ENCODE measurements around the gene CDH15. TPM values are rescaled to one million over a fixed set of nuclear protein-coding genes. Genes with fewer than 3 reads are reported as not detected.
"Not testable (repeated sequence)": the region's sequence is repeated elsewhere in the genome, so short reads cannot be mapped to it uniquely, and the experiment has no call there.

Gene CDH15
- polyA plus RNA-seq, 1 donor = 1.1 TPM

DNA sequence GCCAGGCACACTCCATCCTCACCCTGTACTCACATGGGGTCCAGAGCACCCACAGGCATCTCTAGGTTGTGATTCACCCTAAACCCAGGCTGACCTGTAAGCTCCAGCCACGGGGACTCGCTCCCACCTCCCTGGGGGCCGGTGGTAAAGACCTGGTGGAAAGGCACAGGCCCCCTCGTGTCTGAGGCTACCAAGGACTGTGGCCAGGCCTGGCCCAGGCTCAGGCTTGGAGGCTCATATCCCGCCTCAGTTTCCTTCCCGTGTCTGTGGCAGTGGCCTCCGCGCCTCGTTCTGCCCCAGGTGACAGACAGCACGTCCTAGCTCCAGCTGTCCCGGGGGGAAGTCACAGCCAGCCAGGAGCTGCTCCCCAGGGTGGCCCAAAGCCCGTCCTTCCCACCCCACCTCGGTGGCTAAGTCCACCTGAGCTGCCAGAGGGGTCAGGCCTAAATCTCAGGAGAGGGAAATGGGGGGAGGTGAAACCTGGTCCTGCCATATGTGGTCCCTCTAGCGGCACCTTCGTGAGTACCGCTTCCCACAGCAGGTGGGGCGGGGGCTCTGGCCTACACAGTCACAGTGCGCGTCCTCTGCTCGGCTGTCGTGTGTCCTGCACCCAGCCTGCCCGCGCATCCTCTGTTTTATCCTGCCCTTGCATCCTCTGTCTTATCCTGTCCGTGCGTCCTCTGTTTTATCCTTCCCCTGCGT lies 12.6 kb downstream of the CDH15 start:
- no peak overlapping the region for H3K4me3 ChIP-seq (ENCODE audit: low read length)
- no peak for DNase-seq
- H3K27me3 ChIP-seq (ENCODE audit: control insufficient read depth, insufficient read depth, low read length) = peaks cover 17% of the 10 kb centered on the region
- WGBS (ENCODE audit: insufficient coverage, low lambda C conversion rate) = 80% methylated on average over 2 of the region's 26 CpGs
- no peak overlapping the region for H3K27ac ChIP-seq (ENCODE audit: low read length)
- peaks cover 4% of the 10 kb centered on the region for H3K9me3 ChIP-seq (ENCODE audit: control insufficient read depth, low read depth, low read length)
- no peaks in the 10 kb centered on the region for H3K36me3 ChIP-seq (ENCODE audit: control insufficient read depth, insufficient read depth, low read length)
- no peaks in the 10 kb centered on the region for H3K4me1 ChIP-seq (ENCODE audit: control insufficient read depth, insufficient read depth, low read length)

DNA sequence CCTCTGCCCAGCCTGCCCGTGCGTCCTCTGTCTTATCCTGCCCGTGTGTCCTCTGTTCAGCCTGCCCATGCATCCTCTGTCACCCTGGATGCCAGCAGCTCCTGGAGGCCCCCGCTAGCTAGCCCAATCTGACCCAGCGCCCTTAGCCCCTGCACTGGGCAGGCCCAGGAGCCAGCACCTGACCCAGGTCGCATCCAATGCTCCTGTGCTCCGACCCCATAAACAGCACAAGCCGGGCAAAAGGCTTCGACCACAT lies 13.1 kb downstream of the CDH15 start:
- no peak for DNase-seq
- peaks cover 17% of the 10 kb centered on the region for H3K27me3 ChIP-seq (ENCODE audit: control insufficient read depth, insufficient read depth, low read length)
- H3K36me3 ChIP-seq (ENCODE audit: control insufficient read depth, insufficient read depth, low read length) = no peaks in the 10 kb centered on the region
- no peak overlapping the region for H3K27ac ChIP-seq (ENCODE audit: low read length)
- WGBS (ENCODE audit: insufficient coverage, low lambda C conversion rate) = no CpG with 5 or more reads among the region's 9 CpGs
- no peak overlapping the region for H3K4me3 ChIP-seq (ENCODE audit: low read length)
- H3K9me3 ChIP-seq (ENCODE audit: control insufficient read depth, low read depth, low read length) = peaks cover 4% of the 10 kb centered on the region
- H3K4me1 ChIP-seq (ENCODE audit: control insufficient read depth, insufficient read depth, low read length) = no peaks in the 10 kb centered on the region

DNA sequence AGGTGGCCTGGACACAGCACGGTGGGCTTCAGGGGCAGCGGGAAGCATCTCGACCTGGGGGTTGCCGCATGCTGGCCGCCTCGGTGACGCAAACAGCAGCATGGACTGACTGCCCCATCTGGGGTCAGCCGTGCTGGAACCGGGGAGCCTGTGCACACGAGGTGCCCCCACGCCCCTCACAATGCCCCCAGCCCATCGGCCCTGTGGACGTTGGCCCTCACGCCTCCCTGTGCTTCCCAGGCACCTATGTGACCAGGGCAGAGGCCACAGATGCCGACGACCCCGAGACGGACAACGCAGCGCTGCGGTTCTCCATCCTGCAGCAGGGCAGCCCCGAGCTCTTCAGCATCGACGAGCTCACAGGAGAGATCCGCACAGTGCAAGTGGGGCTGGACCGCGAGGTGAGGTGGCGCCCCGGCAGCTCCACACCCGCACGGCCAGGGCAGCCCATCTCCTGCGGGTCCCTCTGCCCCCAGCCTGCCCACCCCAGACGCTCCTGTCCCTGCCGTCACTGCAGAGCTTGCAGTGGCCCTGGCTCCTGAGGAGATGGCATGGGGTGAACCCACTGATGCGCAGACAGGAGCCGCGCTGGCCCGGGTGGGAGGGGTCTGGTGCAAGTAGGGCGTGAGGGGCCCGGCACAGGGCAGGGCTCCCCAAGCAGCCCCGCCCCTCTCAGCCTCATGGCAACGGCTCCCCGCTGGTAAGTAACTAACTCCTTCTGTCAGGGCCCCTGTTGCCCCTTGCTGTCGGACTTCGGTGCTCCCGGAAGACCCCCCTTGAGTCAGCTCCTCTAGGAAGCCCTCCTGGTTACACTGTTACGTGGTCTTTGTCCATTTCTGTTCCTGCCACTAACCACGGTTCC lies 13.6 kb downstream of the CDH15 start:
- no CpG with 5 or more reads among the region's 48 CpGs for WGBS (ENCODE audit: insufficient coverage, low lambda C conversion rate)
- no peaks in the 10 kb centered on the region for H3K36me3 ChIP-seq (ENCODE audit: control insufficient read depth, insufficient read depth, low read length)
- H3K27ac ChIP-seq (ENCODE audit: low read length) = no peak overlapping the region
- H3K4me3 ChIP-seq (ENCODE audit: low read length) = no peak overlapping the region
- H3K27me3 ChIP-seq (ENCODE audit: control insufficient read depth, insufficient read depth, low read length) = peaks cover 17% of the 10 kb centered on the region
- no peak for DNase-seq
- peaks cover 4% of the 10 kb centered on the region for H3K9me3 ChIP-seq (ENCODE audit: control insufficient read depth, low read depth, low read length)
- H3K4me1 ChIP-seq (ENCODE audit: control insufficient read depth, insufficient read depth, low read length) = no peaks in the 10 kb centered on the region

DNA sequence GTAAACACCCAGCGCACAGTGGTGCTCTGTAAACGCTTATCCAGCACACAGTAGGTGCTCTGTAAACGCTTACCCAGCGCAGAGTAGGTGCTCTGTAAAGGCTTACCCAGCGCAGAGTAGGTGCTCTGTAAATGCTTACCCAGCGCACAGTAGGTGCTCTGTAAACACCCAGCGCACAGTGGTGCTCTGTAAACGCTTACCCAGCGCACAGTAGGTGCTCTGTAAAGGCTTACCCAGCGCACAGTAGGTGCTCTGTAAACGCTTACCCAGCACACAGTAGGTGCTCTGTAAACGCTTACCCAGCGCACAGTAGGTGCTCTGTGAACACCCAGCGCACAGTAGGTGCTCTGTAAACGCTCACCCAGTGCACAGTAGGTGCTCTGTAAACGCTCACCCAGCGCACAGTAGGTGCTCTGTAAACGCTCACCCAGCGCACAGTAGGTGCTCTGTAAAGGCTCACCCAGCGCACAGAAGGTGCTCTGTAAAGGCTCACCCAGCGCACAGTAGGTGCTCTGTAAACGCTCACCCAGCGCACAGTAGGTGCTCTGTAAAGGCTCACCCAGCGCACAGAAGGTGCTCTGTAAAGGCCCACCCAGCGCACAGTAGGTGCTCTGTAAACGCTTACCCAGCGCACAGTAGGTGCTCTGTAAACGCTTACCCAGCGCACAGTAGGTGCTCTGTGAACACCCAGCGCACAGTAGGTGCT lies 14.5 kb downstream of the CDH15 start:
- DNase-seq; H3K9me3 ChIP-seq (ENCODE audit: control insufficient read depth, low read depth, low read length); H3K4me3 ChIP-seq (ENCODE audit: low read length); H3K27ac ChIP-seq (ENCODE audit: low read length); H3K36me3 ChIP-seq (ENCODE audit: control insufficient read depth, insufficient read depth, low read length); H3K4me1 ChIP-seq (ENCODE audit: control insufficient read depth, insufficient read depth, low read length): not testable (repeated sequence)
- no CpG with 5 or more reads among the region's 30 CpGs for WGBS (ENCODE audit: insufficient coverage, low lambda C conversion rate)
- peaks cover 17% of the 10 kb centered on the region for H3K27me3 ChIP-seq (ENCODE audit: control insufficient read depth, insufficient read depth, low read length)

DNA sequence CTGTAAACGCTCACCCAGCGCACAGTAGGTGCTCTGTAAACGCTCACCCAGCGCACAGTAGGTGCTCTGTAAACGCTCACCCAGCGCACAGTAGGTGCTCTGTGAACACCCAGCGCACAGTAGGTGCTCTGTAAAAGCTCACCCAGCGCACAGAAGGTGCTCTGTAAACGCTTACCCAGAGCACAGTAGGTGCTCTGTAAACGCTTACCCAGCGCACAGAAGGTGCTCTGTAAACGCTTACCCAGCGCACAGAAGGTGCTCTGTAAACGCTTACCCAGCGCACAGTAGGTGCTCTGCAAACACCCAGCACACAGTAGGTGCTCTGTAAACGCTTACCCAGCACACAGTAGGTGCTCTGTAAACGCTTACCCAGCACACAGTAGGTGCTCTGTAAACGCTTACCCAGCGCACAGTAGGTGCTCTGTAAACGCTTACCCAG lies 15.1 kb downstream of the CDH15 start:
- WGBS (ENCODE audit: insufficient coverage, low lambda C conversion rate) = no CpG with 5 or more reads among the region's 20 CpGs
- H3K4me1 ChIP-seq (ENCODE audit: control insufficient read depth, insufficient read depth, low read length); H3K36me3 ChIP-seq (ENCODE audit: control insufficient read depth, insufficient read depth, low read length); DNase-seq; H3K27ac ChIP-seq (ENCODE audit: low read length); H3K9me3 ChIP-seq (ENCODE audit: control insufficient read depth, low read depth, low read length); H3K4me3 ChIP-seq (ENCODE audit: low read length): not testable (repeated sequence)
- H3K27me3 ChIP-seq (ENCODE audit: control insufficient read depth, insufficient read depth, low read length) = peaks cover 21% of the 10 kb centered on the region

DNA sequence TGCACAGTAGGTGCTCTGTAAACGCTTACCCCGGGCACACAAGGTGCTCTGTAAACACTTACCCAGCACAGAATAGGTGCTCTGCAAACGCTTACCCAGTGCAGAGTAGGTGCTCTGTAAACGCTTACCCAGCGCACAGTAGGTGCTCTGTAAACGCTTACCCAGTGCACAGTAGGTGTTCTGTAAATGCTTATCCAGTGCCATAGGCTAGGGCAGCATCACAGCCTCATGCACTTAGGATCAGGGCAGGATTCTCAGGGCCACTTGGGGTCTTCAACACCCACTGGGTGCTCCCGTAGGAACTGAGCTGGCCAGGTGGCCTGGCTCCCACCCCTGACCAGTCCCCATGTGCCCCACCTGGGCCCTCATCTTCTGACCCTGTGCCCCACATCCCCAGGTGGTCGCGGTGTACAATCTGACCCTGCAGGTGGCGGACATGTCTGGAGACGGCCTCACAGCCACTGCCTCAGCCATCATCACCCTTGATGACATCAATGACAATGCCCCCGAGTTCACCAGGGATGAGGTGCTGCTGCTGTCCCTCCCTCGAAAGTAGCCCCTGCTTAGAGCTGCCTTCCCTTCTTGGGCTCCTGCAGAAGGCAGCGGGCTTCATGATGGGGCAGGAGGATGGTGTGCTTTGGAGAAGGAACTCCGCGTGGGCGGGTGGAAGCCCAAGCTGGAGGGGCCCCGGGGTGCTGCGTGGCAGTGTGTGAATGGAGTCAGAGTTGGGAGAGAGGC lies 15.7 kb downstream of the CDH15 start:
- no peak for DNase-seq
- no peaks in the 10 kb centered on the region for H3K36me3 ChIP-seq (ENCODE audit: control insufficient read depth, insufficient read depth, low read length)
- H3K27me3 ChIP-seq (ENCODE audit: control insufficient read depth, insufficient read depth, low read length) = peaks cover 24% of the 10 kb centered on the region
- peaks cover 4% of the 10 kb centered on the region for H3K9me3 ChIP-seq (ENCODE audit: control insufficient read depth, low read depth, low read length)
- H3K4me1 ChIP-seq (ENCODE audit: control insufficient read depth, insufficient read depth, low read length) = no peaks in the 10 kb centered on the region
- H3K27ac ChIP-seq (ENCODE audit: low read length) = no peak overlapping the region
- H3K4me3 ChIP-seq (ENCODE audit: low read length) = no peak overlapping the region
- WGBS (ENCODE audit: insufficient coverage, low lambda C conversion rate) = no CpG with 5 or more reads among the region's 19 CpGs

DNA sequence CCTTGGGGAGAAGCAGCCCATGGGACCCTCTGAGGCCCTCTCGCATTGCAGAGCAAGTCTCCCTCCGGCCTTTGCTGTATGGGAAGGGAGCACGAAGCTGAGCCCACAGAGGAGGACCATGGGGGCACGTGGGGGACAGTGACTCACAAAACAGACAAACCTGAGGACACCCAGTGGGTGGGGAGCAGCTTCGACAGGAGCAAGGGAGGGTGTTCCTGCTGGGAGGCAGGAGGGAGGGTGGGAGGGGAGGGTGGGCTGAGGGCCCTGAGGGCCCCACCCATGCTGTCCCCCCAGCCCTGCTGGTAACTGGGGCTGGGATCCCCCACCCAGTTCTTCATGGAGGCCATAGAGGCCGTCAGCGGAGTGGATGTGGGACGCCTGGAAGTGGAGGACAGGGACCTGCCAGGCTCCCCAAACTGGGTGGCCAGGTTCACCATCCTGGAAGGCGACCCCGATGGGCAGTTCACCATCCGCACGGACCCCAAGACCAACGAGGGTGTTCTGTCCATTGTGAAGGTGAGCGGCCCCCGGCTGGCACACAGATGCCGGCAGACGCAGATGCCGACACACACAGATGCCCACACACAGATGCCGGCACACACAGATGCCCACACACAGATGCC lies 16.3 kb downstream of the CDH15 start:
- Histone ChIP-seq H3K4me3 (ENCODE audit: low read length) (no peak overlapping the region), H3K27me3 (ENCODE audit: control insufficient read depth, insufficient read depth, low read length) (peaks cover 24% of the 10 kb centered on the region), H3K4me1 (ENCODE audit: control insufficient read depth, insufficient read depth, low read length) (no peaks in the 10 kb centered on the region), H3K9me3 (ENCODE audit: control insufficient read depth, low read depth, low read length) (peaks cover 7% of the 10 kb centered on the region), H3K36me3 (ENCODE audit: control insufficient read depth, insufficient read depth, low read length) (no peaks in the 10 kb centered on the region), H3K27ac (ENCODE audit: low read length) (no peak overlapping the region)
- DNase-seq = no peak
- no CpG with 5 or more reads among the region's 19 CpGs for WGBS (ENCODE audit: insufficient coverage, low lambda C conversion rate)

DNA sequence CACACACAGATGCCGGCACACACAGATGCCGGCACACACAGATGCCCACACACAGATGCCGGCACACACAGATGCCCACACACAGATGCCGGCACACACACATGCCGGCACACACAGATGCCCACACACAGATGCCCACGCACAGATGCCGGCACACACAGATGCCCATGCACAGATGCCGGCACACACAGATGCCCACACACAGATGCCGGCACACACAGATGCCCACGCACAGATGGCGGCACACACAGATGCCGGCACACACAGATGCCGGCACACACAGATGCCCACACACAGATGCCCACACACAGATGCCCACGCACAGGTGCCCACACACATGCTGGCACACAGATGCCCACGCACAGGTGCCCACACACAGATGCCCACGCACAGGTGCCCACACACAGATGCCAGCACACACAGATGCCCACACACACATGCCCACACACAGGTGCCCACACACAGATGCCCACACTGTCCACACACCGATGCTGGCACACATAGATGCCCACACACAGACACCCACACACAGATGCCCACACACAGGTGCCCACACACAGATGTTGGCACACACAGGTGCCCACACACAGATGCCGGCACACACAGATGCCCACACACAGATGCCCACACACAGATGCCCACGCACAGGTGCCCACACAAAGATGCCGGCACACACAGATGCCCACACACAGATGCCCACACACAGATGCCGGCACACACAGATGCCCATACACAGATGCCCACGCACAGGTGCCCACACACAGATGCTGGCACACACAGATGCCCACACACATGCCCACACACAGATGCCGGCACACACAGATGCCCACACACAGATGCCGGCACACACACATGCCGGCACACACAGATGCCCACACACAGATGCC lies 17.2 kb downstream of the CDH15 start:
- H3K27me3 ChIP-seq (ENCODE audit: control insufficient read depth, insufficient read depth, low read length) = peaks cover 23% of the 10 kb centered on the region
- no CpG with 5 or more reads among the region's 25 CpGs for WGBS (ENCODE audit: insufficient coverage, low lambda C conversion rate)

DNA sequence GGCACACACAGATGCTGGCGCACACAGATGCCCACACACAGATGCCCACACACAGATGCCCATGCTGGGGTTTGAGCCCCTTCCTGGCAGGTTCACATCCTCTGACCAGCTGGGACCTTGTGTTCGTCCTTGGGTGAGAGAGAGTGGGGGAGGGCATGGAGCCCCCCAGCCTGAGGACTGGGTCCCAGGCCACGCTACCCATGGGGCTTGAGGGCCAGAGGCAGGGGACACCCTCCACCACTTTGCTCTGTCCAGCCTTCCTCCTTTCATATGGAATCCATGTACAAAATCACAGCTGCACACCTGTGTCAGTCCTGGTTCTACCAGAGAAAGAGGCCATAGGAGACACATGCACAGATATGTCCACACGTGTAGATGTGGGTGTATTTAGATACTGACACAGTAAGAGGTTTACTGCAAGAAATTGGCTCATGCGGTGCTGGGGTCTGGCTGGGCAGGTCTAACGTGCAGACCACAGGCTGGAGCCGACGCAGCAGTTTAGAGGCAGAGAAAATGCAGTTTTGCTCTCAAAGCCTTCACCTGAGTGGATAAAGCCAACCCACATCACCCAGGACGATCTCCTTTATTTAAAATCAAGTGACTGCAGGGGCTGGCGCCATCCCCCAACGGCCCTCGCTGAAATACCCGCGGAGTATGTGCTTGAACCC lies 17.9 kb downstream of the CDH15 start:
- no peaks in the 10 kb centered on the region for H3K4me1 ChIP-seq (ENCODE audit: control insufficient read depth, insufficient read depth, low read length)
- H3K27ac ChIP-seq (ENCODE audit: low read length) = no peak overlapping the region
- no peak overlapping the region for H3K4me3 ChIP-seq (ENCODE audit: low read length)
- H3K9me3 ChIP-seq (ENCODE audit: control insufficient read depth, low read depth, low read length) = peaks cover 11% of the 10 kb centered on the region
- H3K27me3 ChIP-seq (ENCODE audit: control insufficient read depth, insufficient read depth, low read length) = peaks cover 17% of the 10 kb centered on the region
- no peak for DNase-seq
- WGBS (ENCODE audit: insufficient coverage, low lambda C conversion rate) = 60% methylated on average over 1 of the region's 14 CpGs
- no peaks in the 10 kb centered on the region for H3K36me3 ChIP-seq (ENCODE audit: control insufficient read depth, insufficient read depth, low read length)

More for the DNA sequence above, 17.2 kb downstream of the CDH15 start:
- DNase-seq; H3K4me3 ChIP-seq (ENCODE audit: low read length); H3K4me1 ChIP-seq (ENCODE audit: control insufficient read depth, insufficient read depth, low read length); H3K36me3 ChIP-seq (ENCODE audit: control insufficient read depth, insufficient read depth, low read length); H3K27ac ChIP-seq (ENCODE audit: low read length): not testable (repeated sequence)
- peaks cover 10% of the 10 kb centered on the region for H3K9me3 ChIP-seq (ENCODE audit: control insufficient read depth, low read depth, low read length)
